Omental fat pad (tissue), 4 donors: ENCODE results near the gene P2RX6. TPM values are rescaled to one million over a fixed set of nuclear protein-coding genes. Genes with fewer than 3 reads are reported as not detected.

ENCODE experiments used
- ATAC-seq: fragments of 150-250 bp; one replicate; pipeline ENCODE4 v1.9.1; 2016; ENCODE audit warnings: mild to moderate bottlenecking, moderate library complexity; ENCODE audit not compliant: low FRiP score
- DNase-seq: peaks from one replicate; pipeline ENCODE4 v3.0.0-alpha.2; 2019; ENCODE audit warnings: low spot score
- CTCF ChIP-seq, 3 donors: fragments of 450-650 bp; IDR thresholded peaks; one replicate each; pipeline ENCODE4 v1.5.1; 2016 to 2017; ENCODE audit warnings: antibody characterized with exemption in 3 of 3, mild to moderate bottlenecking in 3 of 3, moderate library complexity in 2 of 3
- total RNA-seq, 4 donors: library from RNA; depleted of rRNA; stranded (reverse); fragments of >200 nt; gene quantifications; one replicate each; pipeline ENCODE4 v1.1.0, GENCODE V29; 2016

The P2RX6 gene
- total RNA-seq = 1 to 10 TPM in 2 of 4 donors, not detected in 2; 1.0 to 1.9 TPM

GRCh38 chr22:21014726-21015465 is at the start of gene P2RX6:
P2RX6 (plus strand) TSS chr22:21015165; CDS start chr22:21015175, 10 bp downstream.
- ATAC-seq (peak; percentile 39), DNase-seq (no peak)
- TF ChIP-seq CTCF (IDR thresholded peaks at IDR 0.05) = no peak

GRCh38 chr22:20965888-20966855 is 48.8 kb upstream of the P2RX6 start:
- ATAC-seq (no peak), DNase-seq (no peak)
- no peak for TF ChIP-seq CTCF (IDR thresholded peaks at IDR 0.05)

GRCh38 chr22:20966883-20967696 is 47.9 kb upstream of the P2RX6 start, which contains the start of gene AIFM3:
AIFM3 (plus strand) TSS chr22:20967255; CDS start chr22:20967945, 690 bp downstream.
- ATAC-seq = no peak
- DNase-seq = no peak
- no peak for TF ChIP-seq CTCF (IDR thresholded peaks at IDR 0.05)

- DNase-seq (no peak), ATAC-seq (no peak)
- TF ChIP-seq CTCF (IDR thresholded peaks at IDR 0.05) = no peak
Observed at GRCh38 chr22:20967697-20968211, 47.2 kb upstream of the P2RX6 start.

- TF ChIP-seq CTCF (IDR thresholded peaks at IDR 0.05) = no peak
- DNase-seq = no peak
- no peak for ATAC-seq
Observed at GRCh38 chr22:20968281-20968977, 46.5 kb upstream of the P2RX6 start.
